GM21528 (cell line): ENCODE data around the gene IRF1.

Source experiments
- ATAC-seq: cut with Tn5 transposase; IDR thresholded peaks from one replicate; pipeline ENCODE4 v1.9.1; 2021; ENCODE audit warnings: mild to moderate bottlenecking, moderate library complexity; ENCODE audit not compliant: unreplicated experiment, low FRiP score

The IRF1 gene

GRCh38 chr5:132475987-132476875 is 14.3 kb downstream of the IRF1 start:
- no peak for ATAC-seq

- ATAC-seq = no peak
Measured at GRCh38 chr5:132475497-132475882, 15.1 kb downstream of the IRF1 start.

GRCh38 chr5:132474881-132475496 is 15.6 kb downstream of the IRF1 start:
- no peak for ATAC-seq

GRCh38 chr5:132474131-132474723 is 16.3 kb downstream of the IRF1 start:
- ATAC-seq = no peak

GRCh38 chr5:132473668-132474067 is 16.9 kb downstream of the IRF1 start:
- no peak for ATAC-seq

- peak; percentile 53 for ATAC-seq
Measured at GRCh38 chr5:132473019-132473531, 17.5 kb downstream of the IRF1 start.

- ATAC-seq = no peak
Measured at GRCh38 chr5:132472431-132472830, 18.1 kb downstream of the IRF1 start.

GRCh38 chr5:132471944-132472343 is 18.6 kb downstream of the IRF1 start:
- ATAC-seq = no peak

- ATAC-seq = no peak
Measured at GRCh38 chr5:132471151-132471907, 19.2 kb downstream of the IRF1 start.

GRCh38 chr5:132470596-132470995 is 20.0 kb downstream of the IRF1 start:
- ATAC-seq = no peak

- no peak for ATAC-seq
Measured at GRCh38 chr5:132470010-132470392, 20.6 kb downstream of the IRF1 start.

GRCh38 chr5:132469380-132470009 is 21.1 kb downstream of the IRF1 start:
- ATAC-seq = no peak

- no peak for ATAC-seq
Measured at GRCh38 chr5:132468656-132469379, 21.8 kb downstream of the IRF1 start.

- no peak for ATAC-seq
Measured at GRCh38 chr5:132467287-132467984, 23.1 kb downstream of the IRF1 start.

- ATAC-seq = peak; percentile 73
Measured at GRCh38 chr5:132466433-132467286, 23.9 kb downstream of the IRF1 start.

- no peak for ATAC-seq
Measured at GRCh38 chr5:132465059-132465707, 25.4 kb downstream of the IRF1 start.

- no peak for ATAC-seq
Measured at GRCh38 chr5:132464156-132464939, 26.2 kb downstream of the IRF1 start.
